Fibroblast of skin of scalp (primary cell): ENCODE measurements around the gene IMP3. TPM values are rescaled to one million over a fixed set of nuclear protein-coding genes. Genes with fewer than 3 reads are reported as not detected.
"Not testable (repeated sequence)": the region's sequence is repeated elsewhere in the genome, so short reads cannot be mapped to it uniquely, and the experiment has no call there.

Source experiments
- DNase-seq: peaks from one replicate; pipeline ENCODE4 v3.0.0-alpha.2; 2013
- polyA plus RNA-seq, 2 experiments: library from polyadenylated mRNA; unstranded; fragments of 120-200 nt; gene quantifications; one replicate each; pipeline ENCODE4 v1.2.1, GENCODE V29; 2013; ENCODE audit not compliant: insufficient read length in 2 of 2

Gene IMP3, protein sequence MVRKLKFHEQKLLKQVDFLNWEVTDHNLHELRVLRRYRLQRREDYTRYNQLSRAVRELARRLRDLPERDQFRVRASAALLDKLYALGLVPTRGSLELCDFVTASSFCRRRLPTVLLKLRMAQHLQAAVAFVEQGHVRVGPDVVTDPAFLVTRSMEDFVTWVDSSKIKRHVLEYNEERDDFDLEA
- polyA plus RNA-seq (2013, experiment 1 of 2; ENCODE audit: insufficient read length), result 35.1 TPM
- 32.5 TPM for polyA plus RNA-seq (2013, experiment 2 of 2; ENCODE audit: insufficient read length)

DNA sequence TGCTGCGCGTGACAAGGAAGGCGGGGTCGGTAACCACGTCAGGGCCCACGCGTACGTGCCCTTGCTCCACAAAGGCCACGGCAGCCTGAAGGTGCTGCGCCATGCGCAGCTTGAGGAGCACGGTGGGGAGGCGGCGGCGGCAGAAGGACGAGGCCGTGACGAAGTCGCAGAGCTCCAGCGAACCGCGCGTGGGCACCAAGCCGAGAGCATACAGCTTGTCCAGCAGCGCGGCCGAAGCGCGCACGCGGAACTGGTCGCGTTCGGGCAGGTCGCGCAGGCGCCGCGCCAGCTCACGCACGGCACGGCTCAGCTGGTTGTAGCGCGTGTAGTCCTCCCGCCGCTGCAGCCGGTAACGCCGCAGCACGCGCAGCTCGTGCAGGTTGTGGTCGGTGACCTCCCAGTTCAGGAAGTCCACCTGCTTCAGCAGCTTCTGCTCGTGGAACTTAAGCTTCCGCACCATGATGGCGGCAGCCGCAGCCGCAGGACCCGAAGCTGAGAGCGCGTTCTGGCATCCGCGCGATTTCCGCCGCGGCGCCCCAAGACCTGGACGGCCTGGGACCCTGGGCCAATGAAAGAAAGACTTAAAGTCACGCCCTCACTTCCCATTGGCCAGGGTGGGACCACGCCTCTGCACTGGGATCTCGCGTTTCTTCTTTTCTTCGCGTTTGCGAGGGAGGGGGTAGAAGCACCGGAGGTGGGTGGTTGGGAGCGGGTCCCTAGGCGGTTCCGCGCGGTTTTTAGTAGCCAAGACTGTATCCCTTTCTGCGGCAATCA lies at the start of gene IMP3:
TSS of gene IMP3 (minus strand) at position 516 of the 774 bp plus-strand sequence. CDS start at position 460, 56 bp downstream.
- peak; percentile 97 for DNase-seq

DNA sequence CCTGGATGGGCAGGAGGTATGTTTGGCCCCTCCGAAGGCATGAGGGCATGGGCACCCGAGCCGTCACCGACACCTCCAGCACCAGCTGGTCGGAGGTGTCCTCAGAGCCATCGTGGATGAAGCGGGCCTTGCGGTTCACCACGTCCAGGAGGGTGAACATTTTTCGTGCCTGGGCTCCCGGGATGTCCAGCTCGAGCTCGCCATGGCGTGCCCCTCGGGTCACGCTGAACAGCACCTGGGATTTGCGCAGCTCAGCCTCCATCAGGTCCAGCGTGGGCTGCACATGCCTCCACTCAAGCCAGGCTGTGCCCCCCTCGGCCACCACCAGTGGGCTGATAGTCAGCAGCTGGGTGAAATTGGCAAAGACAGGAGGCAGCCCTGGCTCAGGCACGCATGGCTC lies 49.4 kb upstream of the IMP3 start:
- not testable (repeated sequence) for DNase-seq

GRCh38 chr15:75688831-75689230 lies 48.8 kb upstream of the IMP3 start:
- no peak for DNase-seq

GRCh38 chr15:75688278-75688557 lies 48.2 kb upstream of the IMP3 start:
- no peak for DNase-seq

- no peak for DNase-seq
Observed at GRCh38 chr15:75687486-75688277, 47.7 kb upstream of the IMP3 start.

GRCh38 chr15:75686212-75686642 lies 46.2 kb upstream of the IMP3 start:
- DNase-seq, result peak; percentile 74

DNA sequence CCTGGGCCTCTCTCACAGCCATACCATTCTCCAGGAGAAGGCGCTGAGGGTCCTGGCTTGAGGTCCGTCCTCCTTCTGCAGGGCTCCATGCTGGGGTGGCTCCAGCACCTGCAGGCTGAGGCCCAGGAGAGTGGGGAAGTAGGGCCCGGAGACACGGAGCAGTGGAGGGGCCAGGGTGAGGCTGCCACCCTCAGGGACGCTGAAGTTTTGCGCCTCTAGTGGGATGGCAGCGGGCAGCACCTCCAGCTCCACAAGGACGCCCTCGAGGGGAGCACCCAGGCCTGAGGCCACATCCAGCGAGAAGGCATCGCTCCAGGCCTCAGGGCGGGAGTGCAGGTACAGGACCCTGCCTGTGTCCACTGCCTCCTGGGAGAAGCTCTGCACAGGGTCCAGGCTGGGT lies 45.2 kb upstream of the IMP3 start:
- no peak for DNase-seq

- no peak for DNase-seq
Observed at GRCh38 chr15:75684648-75685047, 44.6 kb upstream of the IMP3 start.

- DNase-seq, result peak; percentile 68
Observed at GRCh38 chr15:75683646-75684312, 43.8 kb upstream of the IMP3 start.

DNA sequence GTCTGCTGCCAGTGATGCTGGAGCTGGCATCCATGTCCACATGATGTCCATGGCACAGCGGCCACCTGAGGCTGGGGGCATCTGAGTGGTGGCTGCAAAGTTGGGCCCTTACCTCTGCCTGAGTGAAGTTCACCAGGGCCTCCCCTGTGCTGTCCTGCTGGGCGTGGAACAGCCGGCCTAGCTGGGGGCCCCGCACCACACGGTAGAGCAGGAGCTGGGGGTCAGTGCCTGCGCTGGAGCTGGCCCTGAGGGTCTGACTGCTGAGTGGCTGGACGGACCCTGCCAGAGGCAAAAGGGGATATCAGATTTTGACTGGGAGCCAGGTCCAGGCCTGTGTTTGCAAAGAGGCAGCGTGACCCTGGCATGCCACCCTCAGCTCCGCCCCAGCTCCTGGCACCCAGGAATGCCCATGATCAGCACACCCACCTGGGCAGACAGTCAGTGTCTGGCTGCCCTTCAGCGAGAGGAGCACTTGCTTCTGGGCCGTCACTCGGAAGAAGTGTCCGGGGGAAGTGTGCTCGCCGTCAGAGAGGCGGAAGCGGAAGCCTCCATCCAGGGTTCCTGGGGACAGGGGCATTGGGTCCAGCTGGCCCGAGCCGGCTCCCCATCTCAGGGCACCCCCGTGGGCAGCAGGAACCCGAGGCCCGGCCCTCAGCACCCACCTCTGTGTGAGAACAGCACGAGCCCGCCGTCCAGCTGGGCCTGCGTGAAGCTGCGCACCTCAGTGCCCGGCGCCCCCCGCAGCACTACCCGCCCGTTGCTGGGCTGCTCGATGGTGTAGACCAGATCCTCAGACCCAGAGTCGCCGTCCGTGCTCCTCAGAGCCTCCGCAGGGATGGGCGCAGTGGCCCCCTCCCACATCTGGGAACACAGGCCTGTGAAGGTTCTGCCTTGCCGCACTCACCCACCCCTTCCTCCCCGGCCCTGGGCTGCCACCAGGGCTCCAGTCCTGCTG lies 42.4 kb upstream of the IMP3 start:
- no peak for DNase-seq

DNA sequence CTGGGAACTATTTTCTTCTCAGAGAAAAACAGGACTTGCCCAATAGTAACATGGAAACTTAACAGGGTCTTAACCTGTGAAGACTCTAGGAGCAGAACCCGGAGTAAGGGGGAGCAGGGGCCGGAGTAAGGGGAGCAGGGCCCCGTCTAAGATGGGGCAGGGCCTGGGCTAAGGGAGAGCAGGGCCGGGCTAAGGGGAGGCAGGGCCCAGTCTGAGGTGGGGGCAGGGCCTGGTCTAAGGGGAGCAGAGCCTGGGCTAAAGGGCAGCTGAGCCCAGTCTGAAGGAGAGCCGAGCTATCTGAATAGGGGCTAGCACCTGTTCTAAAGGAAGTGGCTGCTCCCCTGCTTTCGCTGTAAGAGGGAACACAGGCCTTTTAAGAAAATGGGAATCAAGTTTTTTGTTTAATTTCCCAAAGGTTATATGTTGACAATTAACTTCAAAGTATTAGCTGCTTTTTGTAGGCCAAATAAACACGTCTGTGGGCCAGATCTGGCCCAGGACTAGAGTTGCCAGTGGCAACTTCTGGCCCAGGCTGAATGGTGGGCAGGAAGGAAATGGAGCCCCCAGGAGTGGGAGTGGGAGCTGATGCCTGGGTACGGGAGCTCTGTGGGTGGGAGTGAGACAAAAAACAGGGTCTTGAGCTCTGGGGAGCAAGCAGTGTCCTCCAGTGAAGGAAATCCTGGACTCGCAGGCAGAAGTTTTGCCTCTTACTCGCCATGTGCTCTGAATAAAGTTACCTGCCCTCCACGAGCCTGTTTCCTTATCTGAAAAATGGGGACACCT lies 40.2 kb upstream of the IMP3 start:
- DNase-seq, result no peak

- not testable (repeated sequence) for DNase-seq
Observed at GRCh38 chr15:75678324-75678690, 38.3 kb upstream of the IMP3 start.

DNA sequence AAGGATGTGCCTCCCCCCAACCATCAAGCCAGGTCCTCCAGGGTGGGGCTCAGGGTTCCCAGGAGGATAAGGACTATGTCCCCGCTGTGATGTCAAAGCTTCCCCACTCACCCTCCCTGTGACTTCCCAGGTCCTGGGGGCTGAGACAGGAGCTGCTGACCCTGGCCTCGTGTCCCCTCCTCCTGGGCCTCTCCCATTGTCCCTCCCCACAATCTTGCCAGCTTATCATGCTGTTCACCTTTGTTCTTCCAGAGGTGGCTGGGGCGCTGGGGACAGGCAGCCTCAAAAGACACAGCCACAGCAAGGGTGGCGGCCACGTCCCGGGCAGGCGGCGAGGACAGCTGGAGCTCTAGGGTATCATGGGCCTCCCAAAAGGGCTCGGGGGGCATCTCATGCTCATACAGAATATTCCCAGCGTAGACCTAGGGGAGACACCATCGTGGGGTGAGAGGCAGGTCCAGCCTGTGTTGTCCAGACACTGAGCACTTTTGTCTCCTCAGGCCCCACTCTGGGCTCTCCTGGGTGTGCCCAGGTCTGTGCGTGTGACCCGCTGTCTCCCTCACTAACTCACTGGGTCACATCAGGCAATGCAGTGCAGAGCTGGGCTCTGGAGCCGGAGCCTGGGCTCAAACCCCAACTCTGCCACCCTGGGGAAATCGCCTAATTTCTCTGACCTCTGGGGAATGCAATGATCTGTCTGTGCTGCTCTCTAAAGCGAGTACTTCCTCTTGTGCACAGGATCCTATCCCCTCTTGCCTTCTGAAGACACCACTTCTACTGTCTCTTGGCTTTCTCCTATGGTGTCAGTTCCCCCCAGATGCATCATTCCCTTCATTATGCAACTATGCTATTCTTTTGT lies 37.7 kb upstream of the IMP3 start:
- DNase-seq, result no peak

GRCh38 chr15:75676688-75677464 lies 36.9 kb upstream of the IMP3 start:
- DNase-seq, result no peak

- no peak for DNase-seq
Observed at GRCh38 chr15:75675579-75676404, 35.8 kb upstream of the IMP3 start.

- no peak for DNase-seq
Observed at GRCh38 chr15:75674366-75674765, 34.3 kb upstream of the IMP3 start.

GRCh38 chr15:75673426-75674235 lies 33.6 kb upstream of the IMP3 start:
- DNase-seq, result peak; percentile 85
